Endometrium (tissue), 2 donors: ENCODE results near the gene KLF15.

ENCODE experiments used
- FAIRE-seq: peaks from 2 replicates; lab custom pipeline; 2012; peaks lifted over from hg19 to GRCh38; lab: Jason Lieb, UNC
- donor health status: control.
- donor health status: control.

Gene KLF15

DNA sequence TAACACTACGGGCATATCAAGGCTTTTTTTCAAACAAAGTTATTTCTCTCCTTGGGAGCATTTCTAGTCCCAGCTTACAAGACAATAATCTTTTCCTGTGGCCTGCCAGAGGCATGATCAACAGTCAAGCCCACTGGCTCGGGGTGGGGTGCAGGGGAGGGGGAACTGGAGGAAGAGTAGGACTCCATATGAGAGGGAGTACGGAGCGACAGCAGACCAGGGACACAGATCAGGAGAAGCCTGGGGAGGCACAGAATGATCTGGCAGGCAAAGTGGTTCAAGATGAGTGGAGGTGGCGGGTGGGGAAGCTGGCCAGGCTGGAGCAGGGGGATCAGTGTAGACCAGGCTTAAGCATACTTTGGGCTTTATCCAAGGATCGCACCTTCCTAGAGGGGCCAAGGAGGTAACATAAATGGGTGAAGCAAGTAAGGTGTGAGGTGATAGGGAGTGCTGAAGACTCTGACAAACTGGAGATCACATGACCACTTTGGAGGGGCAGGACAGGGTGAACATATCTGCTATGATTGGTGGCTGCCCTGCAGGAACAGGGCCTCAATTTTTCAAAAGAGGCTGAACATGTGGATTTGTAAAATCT lies 37.4 kb downstream of the KLF15 start:
- FAIRE-seq = no peak

- FAIRE-seq = no peak
Measured at GRCh38 chr3:126317029-126317996, 39.9 kb downstream of the KLF15 start.

DNA sequence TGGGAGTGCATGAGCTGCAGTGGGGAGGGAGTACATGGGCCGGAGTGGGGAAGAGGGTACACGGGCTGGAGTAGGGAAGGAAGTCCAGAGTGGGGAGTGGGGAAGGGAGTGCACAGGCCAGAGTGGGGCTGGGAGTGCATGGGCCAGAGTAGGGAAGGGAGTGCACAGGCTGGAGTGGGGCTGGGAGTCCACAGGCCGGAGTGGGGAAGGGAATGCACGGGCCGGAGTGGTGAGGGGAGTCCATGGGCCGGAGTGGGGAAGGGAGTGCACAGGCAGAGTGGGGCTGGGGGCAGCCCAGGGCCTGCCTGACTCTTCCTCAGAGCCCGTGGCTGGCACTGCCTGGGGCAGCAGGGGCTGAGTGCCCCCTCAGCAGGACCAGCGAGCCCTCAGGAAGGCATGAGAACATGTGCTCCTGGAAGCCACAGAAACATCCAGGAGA lies 40.7 kb downstream of the KLF15 start:
- no peak for FAIRE-seq

GRCh38 chr3:126316031-126316461 lies 41.2 kb downstream of the KLF15 start:
- FAIRE-seq = peak; percentile 58

DNA sequence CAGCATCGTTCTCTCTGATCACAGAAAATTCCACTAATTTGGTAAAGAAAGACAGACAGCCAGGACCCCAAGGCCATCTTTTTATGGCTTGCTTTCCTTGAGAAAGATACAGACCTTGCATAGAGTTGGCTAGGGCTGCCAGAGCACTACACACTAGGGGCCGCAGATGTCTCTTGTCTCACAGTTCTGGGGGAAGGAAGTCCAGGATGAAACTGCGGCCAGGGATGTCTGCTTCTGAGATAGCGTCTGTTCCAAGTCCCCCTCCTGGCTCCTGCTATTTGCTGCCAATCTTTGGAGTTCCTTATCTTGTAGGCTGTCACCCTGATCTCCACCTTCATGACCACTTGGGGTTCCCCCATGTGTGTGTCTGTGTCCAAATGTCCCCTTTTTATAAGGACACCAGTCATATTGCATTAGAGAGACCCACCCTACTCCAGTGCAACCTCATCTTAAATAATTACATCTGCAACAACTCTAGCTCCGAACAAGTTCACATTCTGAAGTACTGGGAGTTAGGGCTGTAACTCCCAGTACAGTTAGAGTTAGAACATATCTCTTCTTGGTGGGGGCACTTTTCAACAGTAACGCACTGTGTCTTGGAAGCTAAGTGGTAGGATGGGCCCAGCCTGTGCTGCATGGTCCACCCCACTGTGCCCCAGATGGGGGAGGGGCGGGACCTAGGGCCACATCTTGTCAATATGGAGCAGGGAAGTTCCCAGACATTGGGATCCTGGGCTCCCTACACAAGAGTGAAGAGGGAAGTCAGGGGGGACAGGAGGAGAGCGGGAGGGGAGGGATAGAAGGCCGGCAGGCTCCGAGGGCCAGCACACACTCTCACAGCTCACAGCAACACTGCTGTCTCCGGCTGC lies 42.2 kb downstream of the KLF15 start:
- FAIRE-seq = no peak

GRCh38 chr3:126314305-126314789 lies 42.9 kb downstream of the KLF15 start:
- FAIRE-seq = no peak

DNA sequence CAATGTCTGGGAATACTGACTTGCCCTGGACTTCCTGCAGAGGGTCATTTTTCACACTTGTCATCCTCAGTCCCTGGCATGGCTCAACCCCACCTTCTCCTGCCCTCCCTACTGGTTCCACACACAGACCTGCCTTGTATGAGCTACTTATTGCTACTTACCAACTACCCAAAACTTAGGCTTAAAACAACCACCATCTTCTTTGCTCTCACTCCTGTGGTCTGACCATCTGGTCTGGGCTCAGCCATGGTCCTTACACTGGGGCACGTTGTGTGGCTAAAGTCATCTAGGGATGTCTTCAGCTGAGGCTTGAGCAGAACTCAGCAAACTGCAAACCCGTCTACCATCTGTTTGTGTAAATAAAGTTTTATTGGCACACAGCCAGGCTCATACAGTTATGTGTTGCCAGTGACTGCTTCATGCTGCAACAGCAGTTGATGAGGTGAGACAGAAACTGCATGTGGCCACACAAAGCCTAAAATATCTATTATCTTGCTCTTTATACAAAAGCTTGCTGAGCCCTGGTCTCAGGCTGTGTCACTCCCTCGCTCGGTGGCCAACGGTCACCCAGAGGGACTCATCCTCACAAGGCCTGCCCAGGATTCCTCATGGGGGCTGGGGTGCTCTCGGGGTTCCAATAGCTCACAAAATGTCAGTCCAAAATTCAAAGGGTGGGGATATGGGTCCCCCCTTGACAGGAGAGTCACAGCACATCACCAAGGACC lies 43.5 kb downstream of the KLF15 start:
- FAIRE-seq = no peak

- FAIRE-seq = no peak
Measured at GRCh38 chr3:126313166-126313565, 44.0 kb downstream of the KLF15 start.

- FAIRE-seq = no peak
Measured at GRCh38 chr3:126312341-126312740, 44.9 kb downstream of the KLF15 start.

DNA sequence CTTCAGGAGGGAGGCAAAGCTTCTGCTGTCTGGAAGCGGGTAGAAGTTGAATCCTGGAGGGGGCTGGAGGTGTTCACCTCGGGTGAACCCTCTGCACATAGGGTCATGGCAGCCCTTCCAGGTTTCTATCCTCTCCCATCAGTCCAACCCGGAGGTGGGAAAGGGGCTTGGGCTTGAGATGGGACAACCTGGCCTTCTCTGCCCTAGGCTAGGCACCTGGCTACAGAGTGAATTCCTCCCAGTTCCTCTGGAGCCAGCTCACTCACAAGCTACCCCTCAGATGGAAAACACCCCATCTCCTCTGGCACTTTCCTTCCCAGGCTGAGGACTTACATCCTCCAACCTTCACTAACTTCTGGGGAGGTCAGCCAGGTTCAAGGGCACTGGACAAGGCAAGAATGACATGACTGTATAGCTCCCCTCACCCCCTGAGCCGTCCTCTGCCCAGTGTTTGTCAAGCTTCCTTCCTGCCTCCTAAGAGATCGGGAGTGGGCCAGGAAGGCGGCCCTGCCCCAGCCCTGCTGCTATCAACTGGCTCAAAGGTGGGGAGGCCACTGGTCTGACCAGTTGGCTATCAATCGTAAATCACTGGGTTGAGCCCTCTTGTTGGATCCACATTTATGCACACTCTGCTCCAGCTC lies 45.8 kb downstream of the KLF15 start:
- FAIRE-seq = no peak

- FAIRE-seq = no peak
Measured at GRCh38 chr3:126310816-126311215, 46.4 kb downstream of the KLF15 start.

DNA sequence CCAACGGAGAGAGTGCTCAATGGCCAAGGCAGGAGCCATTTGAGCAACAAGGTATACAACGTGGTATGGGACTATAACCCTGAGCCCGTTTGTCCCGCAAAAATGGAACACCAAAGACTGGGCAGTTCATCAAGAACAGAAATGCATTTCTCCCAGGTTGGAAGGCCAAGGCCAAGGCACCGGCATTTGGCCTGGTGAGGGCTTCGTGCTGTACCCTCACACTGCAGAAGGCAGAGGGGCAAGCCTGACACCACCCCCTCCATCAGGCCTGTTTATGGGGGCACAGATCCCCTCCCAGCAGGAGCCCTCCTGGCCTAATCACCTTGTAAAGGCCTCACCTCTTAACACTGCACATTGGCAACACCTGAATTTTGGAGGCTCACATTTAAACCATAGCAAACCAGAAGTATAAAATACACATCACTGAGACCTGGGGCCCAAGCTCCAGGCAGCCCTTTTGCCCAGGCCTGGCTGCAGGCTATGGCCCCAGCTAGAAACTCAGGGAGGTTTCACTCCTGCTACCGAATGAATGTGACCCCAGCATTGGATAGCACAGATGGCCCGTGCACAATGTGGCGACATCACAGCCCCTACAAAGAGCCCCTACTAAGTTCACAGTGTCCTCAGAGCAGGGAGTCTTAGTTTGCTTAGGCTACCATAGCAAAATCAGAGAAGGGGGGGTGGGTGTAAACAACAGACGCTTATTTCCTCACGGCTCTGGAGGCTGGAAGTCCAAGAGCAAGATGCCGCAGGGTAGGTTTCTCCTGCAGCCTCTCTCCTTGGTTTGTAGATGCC lies 47.1 kb downstream of the KLF15 start:
- FAIRE-seq = no peak

- no peak for FAIRE-seq
Measured at GRCh38 chr3:126309165-126309564, 48.0 kb downstream of the KLF15 start.

DNA sequence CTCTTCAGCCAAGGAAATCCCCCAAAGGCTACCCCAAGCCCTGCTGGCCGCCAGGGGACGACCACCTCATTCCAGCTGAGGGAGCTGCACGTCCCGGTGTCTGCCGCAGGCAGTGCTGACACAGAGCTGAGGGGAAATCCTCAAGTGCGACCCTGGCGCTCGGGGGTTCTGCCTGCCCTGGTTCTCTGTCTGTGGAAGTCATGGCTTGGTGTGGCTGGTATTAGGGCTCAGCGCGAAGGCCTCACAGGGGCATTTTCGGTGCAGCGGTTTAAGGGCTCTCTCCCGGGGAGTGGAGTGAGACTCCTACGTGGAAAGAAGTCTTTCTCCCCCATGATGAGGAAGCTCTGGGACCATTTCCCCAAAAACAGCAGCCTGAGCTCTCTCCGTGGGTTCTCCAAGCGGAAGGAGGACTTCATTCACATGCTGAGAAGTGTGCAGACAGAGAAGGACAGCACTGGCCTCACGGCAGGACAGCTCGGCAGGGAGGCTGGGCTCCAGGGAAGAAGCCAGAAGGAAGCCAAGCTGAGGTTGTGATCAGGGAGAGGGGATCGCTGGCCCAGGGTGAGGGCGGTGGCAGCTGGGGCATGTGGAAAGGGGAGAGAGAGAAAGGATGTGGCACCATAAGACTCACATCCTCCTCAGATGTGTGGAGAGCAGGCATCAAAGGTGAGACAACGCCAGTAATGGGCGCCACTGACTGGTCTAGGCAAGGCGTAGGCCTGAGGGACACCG lies 48.6 kb downstream of the KLF15 start:
- no peak for FAIRE-seq

DNA sequence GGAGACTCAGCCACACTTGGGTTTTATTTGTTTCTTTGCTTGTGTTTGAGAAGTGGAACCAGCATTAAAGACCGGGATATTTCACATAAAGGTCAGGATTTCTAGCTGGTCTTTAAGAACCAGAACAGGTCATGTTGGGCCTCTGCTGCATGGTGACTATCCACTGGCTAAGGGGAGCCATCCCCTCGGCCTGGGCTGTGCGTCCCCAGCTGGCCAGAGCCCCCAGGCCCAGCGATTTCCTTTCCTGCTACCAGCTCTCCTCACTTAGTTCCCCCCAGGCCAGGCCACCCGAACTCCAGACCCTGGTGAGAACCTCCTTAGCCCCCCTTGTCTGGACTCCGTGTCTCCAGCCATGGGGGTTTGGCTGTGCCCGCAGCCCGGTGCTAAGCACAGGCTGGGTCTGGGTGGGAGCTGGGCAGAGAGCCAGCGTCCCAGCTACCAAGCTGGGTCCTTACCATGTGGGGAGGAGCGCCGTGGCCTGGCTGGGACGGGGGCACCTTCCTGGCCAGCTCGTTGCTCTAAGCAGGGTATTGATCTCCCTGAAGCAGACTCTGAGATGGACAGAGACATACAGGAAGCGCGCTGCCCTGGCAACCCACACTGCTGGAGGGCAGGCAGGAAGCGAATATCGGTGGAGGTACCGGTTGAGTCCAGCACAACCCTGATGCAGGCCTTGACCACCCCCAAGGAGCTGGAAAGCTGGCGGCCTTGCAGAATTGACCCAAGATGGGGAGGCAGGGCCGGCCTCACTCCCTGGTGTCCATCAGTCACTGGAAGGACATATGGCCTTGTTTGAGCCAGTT lies 49.4 kb downstream of the KLF15 start:
- FAIRE-seq = no peak

- FAIRE-seq = no peak
Measured at GRCh38 chr3:126306888-126307482, 50.2 kb downstream of the KLF15 start.

GRCh38 chr3:126306397-126306796 lies 50.8 kb downstream of the KLF15 start:
- FAIRE-seq = no peak

DNA sequence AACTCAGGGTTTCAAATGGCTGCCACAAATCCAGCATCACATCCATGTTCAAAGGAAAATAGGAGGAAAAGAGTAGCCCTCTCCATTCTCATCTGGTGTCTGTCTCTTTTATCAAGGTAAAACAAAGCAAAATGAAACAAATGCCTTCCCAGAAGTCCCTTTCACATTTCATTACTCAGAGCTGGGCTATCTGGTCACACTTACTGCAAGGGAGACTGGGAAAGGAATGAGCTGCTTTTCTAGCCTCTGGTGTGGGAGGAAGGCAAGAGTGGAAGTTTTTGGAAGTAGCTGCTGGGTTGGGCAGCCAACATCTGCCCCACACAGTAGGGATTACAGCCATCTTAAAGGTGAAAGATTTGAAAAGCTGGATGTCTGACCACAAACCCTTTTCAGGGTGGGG lies 51.8 kb downstream of the KLF15 start:
- no peak for FAIRE-seq
